Posterior cingulate gyrus (tissue), 11 donors: ENCODE results near the gene SPAG7.

Source experiments
- DNase-seq, 10 donors: peaks; one replicate each; pipeline versions ENCODE4 v3.0.0 to v3.0.0-alpha.2; 2020 to 2021; ENCODE audit warnings: mixed read lengths in 3 of 10
- intact Hi-C: fragments of 100-400 bp; cut with DNase I; formaldehyde crosslinking; loops from one replicate; pipeline ENCODE4 v1.15.1; 2023

SPAG7 gene

DNA sequence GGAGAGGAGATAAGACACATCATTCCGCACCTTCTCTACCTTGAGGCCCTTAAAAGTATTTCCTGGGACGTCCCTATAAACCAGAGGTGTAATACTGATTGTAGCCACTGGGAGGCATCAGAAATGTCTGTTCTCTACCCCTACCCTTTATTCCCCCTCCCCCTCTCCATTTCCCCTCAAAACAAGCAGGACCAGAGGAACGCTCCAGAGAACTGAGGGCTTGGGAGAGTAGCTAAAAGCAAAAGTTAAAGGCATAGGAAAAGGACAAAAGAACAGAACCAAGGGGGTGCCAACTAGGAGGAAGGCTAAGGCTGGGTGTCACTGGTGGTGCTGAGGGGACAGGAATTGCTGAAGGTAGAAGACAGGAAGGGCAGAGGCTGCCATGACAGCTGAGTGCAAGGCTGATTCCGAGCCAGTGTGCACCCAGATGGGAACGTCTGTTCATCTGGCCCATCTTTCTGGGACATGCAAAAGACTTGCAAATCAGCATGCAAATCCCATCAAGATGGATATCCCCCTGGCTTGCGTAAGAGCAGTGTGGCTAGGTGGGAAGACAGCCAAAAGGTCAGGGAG is 13.1 kb upstream of the SPAG7 start:
- intact Hi-C loops = loop anchor here (5.0 kb wide), 1 partner anchor 82 kb away; no protein-coding TSS in a partner anchor
- DNase-seq = peak in 1 of 10 donors; percentile 55

DNA sequence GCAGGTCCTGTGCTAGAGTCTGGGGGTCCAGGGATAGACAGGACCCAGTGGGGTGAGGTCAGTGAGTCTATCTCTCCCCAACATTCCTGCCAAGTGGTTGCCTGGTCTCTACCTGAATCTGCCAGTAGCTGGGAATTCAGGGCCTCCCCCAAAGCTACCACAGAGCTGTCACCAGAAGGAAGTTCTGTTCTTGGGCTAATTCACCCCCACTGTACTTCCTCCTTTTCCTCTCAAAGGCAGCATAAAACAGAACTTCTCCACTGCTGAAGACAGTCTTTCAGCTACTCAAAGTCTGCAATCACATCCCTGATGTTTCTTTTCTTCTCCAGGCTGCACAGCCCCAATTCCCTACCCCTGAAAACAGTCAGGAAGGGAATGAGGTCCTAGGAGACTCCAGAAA is 11.1 kb upstream of the SPAG7 start:
- intact Hi-C loops = no loop called here
- DNase-seq = peak in 1 of 10 donors; percentile 2

DNA sequence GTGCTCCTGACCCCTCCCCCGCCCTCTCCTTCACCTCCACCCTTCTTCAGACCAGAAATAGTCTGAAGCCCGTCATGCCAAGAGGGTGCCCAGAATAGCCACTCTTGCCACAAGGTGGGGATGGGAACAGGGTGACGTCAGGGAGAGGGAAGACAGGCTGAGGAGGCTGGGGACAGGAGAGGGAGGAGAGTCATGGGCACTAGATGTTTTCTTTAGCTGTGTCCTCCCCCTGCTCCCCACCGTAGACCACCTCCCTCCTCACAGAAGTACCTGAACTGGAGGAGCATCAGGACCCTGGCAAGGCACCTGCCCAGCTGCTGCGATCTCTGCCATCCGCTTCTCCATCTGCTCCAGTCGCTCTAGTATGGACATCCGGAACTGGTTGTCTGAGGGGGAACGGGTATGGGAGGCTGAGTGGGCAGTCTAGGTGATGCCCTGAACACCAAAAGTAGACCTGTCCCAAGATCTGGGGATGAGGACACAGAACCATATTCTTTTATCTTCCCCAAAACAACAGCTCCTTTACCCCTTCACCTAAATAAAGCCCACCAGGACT is 6.6 kb upstream of the SPAG7 start:
- peak in 1 of 10 donors; percentile 81 for DNase-seq

DNA sequence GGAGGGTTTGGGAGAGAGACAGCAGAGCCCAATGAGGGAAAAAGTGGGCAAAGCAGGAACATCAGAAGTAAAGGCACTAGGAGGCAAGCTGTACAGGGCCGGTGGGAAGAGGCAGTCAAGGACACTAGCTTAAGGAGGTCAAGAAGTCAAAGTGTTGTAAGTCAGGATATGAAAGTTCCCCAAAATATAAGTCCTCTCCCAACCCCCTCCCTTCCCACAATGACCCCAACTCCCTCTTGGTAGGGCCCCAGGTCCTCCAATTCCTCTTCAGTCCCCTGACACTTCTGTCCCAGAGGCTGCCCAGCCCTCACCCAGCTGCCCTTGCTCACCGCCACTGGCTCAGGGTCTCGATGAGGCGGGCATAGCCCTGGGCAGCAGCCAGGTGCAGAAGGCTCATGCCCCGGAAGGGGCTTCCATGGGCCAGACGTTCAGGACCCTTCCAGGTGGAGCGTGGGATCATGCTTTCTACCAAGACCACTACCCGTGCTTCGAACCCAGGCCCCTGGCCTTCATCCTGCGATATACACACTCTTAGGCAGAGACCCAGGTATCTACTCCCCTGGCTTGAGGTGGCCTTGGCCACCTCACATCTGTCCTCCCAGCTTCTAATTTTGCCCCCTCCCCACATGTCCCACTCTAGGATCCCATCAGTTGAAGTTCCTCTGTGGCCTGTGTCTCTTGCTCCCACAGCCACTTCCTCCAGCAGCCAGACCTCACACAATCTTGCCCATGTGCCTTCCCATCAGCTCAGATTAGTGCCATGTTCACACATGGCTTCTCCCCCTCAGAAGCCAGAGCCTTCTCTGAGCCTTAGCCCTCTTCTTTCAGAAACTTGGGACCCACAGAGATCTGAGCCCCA is 5.9 kb upstream of the SPAG7 start:
- intact Hi-C loops = no loop called here
- DNase-seq = peak in 1 of 10 donors; percentile 62

More for the DNA sequence above, 6.6 kb upstream of the SPAG7 start:
- intact Hi-C loops = no loop called here

DNA sequence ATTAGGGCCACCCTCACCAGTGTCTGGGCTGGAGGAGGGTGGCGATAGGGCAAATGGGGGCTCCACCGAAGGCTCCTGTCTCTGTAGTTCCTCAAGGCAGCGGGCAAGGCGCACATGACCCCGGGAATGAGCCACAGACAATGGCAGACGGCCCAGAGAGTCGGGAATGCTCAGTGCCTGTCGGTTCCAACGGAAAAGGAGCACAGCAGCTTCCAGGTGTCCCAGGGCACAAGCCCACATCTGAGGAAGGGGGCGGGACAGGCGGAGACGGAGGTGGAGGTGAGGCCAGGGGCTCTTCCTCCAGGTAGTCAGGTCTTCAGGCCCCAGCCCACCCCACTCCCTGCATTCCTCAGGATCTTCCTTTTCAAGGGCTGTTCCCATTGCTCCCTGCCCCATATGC is 5.1 kb upstream of the SPAG7 start:
- DNase-seq = peak in 1 of 10 donors; percentile 65
- intact Hi-C loops = no loop called here

DNA sequence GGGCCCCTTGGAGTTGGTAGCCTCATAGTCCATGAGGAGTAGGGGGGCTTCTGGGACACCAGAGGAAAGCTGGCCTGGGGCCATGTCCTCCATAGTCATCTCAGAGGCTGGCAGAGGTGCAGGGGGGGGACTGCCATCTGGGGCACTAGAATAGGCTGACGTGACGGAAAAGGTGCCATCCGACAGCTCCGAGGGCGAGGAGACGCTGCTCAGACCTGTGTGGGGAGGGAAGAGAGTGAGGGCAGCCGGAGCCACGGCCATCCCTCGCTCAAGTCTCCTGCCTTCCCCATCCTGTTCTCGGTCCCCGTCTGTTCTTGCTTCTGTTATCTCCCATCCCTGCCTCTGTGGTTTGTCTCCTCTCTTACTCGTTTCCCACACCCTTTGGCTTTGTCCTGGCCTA is 4.7 kb upstream of the SPAG7 start:
- DNase-seq = peak in 1 of 10 donors; percentile 50
- intact Hi-C loops = no loop called here

DNA sequence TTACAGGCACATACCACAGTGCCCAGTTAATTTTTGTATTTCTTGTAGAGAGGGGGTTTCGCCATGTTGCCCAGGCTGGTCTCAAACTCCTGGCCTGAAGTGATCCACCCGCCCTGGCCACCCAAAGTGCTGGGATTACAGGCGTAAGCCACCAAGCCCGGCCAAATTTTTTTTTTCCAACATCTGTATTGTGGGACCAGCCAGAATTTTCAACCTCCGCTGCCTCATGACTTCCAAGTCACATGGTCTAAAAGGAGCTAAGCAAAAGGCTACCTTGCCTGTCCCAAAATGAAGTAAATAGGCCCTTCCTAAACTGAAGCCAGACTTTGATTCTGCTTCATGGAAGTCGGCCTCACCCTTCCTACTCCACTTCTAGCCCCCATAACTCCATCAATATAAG is 4.2 kb upstream of the SPAG7 start:
- intact Hi-C loops = no loop called here
- DNase-seq = peak in 1 of 10 donors; percentile 71

DNA sequence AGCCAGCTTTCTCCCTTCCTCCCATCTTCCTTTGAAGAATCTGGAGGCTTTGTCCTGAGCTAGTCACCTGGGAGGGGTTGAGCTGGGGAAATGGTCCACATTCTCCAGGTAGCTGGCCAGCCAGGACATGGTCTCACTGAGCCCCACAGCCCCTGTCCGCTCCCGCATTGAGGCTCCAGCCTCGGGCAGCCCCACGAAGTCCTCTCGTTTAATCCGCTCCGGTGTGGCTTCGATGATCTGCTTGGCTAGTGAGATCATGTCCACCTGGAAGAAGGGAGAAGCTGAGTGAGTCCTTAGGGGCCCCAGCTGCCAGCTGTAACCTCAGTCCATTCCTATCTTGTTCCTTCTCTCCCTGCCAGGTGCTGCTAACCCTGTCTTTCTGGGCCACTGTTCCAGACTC is 2.7 kb upstream of the SPAG7 start:
- DNase-seq = peak in 1 of 10 donors; percentile 49
- intact Hi-C loops = no loop called here

DNA sequence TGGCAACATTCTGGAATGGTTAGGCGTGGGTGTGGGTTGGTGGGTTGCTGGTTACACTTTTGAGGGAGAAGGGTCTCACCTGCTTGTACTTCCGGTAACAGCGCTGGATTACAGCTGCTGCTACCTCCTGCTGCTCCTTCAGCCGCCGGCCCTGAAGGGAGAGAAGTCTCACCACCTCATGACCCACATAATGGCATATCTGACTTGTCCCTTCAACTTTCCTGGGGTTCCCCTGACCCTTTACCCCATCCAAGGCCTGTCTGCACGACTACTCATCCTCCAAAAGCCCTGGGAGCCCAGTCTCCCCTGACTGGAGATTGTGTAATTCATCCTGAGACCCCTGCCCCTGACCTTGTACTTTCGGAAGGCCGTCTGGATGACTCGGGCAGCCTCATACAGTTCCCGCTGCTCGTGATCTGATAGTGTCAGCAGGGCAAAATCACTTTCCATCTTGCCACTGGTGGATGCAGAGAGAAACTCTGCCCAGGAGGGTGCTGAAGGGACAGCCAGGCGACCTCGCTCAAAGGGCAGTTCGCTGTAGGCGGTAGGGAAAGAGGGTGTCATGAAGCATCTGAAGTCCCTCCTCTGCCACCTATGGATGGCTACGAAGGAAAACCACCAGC is 2.0 kb upstream of the SPAG7 start:
- DNase-seq = peak in 1 of 10 donors; percentile 52
- intact Hi-C loops = loop anchor here (10.0 kb wide), 1 partner anchor 65 kb away; the partner anchor contains the start of gene CHRNE

DNA sequence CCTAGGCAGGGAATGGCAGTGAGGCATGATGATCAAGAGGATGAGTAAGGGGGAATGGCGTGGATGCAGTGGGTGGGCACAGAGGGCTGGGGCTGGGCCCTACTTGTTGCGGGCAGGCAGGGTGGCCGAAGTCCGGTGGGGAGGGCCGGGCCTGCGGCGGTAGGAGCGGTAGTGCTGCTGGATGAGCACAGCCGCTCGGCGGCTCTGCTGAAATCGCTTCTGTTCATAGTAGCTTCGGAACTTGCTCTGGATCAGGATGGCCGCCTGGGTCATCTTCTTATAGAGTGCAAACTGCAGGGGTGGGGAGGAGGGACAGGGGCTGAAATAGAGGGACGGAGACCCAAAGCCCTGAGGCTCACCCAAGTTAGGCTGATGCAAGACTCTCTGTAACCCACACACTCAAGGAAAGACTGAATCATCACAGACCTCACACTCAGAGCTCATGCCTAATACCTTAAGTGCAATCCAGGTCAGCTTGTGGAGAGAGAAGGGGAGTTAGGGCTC is 1.5 kb upstream of the SPAG7 start:
- intact Hi-C loops = loop anchor here (10.0 kb wide), 1 partner anchor 64 kb away; the partner anchor contains the start of gene CHRNE
- DNase-seq = peak in 2 of 10 donors; percentile 81 to 88

DNA sequence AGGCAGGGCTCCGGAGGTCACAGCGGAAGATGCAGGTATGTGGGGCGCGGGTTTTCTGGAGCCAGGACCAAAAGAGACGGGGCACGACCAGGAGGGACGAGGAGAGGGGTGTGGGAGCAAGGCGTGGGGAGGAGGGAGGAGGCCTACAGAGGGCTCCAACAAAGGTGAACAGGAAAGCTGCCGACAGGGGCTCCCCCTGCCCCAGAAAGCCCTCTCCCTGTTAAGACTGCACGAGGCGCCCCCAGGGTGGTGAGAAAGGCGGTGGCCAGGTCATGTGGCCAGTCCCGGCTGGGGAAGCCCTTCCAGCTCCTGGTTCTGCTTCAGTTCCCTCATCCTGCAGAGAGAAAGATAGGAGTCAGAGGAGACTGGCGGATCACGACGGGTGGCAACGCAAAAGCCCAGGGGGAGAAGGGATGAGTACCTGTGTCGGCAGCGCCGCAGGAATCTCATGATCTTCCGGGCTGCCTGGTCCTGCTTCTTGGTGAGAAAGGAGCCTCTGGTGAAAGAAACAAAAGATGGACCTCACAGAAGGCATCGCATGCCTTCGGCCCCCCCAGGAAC is 949 bp upstream of the SPAG7 start:
- DNase-seq = peak in 3 of 10 donors; percentile 29 to 77 (median 68)
- intact Hi-C loops = loop anchor here (10.0 kb wide), 1 partner anchor 64 kb away; the partner anchor contains the start of gene CHRNE

DNA sequence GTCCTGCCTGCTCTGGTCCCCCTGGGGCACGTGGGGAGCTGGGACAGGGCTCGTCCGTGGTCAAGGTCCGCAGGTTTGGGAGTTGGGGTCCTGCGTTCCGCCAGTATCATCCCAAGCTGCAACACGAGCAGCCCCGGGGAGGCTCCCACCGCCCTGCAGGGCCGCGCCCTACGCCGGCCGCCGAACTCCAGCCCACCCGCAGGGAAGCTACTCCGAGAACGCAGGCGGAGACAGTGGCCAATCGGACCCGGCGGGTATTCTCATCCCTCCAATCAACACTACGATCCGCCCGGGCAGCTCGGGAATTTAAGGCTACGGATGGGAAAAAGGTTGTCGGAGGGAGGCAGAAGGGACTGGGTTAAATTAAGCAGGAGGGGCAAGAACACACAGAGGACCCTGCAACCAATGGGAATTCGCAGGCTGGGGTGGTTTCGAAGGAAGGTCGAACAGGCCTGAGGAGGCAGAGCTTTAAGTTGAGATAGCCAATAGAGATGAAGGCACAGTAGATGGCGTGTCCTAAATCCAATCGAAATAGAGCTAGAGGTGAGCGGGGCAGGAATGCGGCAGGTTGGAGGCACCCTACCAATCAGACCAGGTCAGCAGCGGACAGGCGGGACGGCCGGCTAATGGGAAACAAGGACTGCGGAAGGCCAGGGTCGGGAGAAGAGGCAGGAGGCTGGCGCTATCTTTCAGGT is 626 bp downstream of the SPAG7 start:
- intact Hi-C loops = loop anchor here (1.0 to 10.0 kb wide), 4 partner anchors 19 to 62 kb away; partner anchors contain the start of genes CHRNE, INCA1, KIF1C and PFN1
- DNase-seq = peak; percentile 96 to 100 (median 99)

DNA sequence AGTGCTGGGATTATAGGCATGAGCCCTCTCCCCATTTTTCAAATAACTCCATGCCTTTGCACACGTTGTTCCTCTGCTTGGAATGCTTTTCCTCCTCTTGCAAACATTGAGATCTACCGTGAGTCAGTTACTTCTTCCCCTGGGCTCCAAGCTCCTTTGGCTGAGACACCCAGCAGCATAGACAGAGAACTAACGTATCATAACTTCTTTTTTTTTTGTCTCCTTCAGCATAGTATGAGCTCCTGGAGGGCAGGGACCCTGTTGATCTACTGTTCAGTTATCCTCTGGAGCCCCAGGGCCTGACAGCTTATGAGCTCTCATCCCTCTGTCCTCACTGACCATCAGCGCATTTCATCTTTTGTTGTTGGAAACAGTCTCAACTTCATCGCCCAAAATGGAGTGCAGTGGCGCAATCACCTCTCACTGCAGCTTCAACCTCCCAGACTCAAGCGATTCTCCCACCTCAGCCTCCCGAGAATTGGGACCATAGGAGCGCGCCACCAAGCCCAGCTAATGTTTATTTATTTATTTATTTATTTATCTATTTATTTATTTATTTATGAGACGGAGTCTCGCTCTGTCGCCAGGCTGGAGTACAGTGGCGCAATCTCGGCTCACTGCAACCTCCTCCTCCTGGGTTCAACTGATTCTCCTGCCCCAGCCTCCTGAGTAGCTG is 2.2 kb downstream of the SPAG7 start:
- intact Hi-C loops = loop anchor here (10.0 kb wide), 1 partner anchor 61 kb away; the partner anchor contains the start of gene CHRNE
- DNase-seq = peak in 2 of 10 donors; percentile 51 to 60

DNA sequence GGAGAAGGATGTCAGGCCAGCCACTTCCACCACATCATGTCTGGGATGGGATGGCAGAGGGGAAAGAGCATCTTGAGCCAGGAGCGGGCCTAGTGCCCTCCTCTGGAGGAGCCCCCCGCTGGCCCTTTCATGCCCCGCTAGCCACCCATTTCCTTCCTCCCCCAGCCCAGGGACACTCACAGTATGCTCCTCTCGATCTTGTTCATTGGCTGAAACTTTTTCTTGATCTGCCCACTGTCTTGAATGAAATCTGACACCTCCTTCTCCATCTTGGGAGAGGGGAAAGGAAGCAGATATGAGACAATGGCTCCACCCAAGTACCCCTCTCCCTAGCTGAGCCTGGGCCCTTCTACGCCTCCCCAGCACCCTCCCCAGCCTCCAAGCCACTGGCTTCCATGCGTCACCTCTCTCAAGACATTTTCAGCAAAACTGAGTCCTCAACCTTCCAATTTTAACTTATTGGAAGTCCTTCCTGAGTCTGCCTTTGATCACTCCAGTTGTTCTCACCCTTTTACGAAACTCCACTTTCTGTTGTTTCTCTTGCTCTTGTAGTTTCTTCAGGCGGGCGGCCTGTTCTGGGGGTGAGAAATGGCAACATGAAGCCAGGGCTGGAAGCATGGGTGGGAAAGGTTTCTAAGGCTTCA is 7.2 kb downstream of the SPAG7 start:
- DNase-seq = peak in 1 of 10 donors; percentile 9
- intact Hi-C loops = loop anchor here (10.0 kb wide), 1 partner anchor 56 kb away; the partner anchor contains the start of gene CHRNE

DNA sequence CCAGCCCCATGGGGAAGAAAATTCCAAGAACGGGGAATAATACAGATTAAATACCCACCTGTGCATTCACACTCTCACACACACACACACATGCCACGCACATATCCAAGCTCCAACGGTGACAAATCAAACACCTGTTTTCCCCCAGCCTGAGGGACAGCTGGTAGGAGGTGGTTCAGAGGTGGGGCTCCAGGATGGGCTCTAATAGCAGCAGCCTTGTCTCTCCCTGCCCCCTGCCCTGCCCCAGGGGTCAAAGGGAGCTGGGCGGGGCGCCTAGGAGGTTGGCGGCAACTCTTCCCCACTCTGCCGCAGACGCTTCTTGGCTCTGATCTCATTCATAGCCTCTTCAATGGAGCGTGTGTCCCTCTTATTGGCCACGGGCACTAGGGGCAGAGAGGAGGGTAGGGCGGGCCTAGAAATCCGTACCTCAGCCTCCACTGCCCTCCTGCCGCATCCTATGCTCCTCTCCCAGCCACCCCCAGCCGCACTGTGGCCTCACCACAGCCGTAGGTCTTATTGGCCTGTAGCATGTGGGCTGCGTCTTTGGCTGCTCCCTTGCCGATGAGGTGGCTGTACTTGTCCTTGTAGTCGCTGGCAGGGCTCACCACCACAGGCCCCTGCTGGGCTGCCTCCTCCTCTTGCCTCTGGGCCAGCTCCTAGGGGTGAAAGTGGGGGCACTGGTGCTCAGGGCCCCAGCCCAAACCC is 8.2 kb downstream of the SPAG7 start:
- intact Hi-C loops = no loop called here
- peak in 1 of 10 donors; percentile 39 for DNase-seq

DNA sequence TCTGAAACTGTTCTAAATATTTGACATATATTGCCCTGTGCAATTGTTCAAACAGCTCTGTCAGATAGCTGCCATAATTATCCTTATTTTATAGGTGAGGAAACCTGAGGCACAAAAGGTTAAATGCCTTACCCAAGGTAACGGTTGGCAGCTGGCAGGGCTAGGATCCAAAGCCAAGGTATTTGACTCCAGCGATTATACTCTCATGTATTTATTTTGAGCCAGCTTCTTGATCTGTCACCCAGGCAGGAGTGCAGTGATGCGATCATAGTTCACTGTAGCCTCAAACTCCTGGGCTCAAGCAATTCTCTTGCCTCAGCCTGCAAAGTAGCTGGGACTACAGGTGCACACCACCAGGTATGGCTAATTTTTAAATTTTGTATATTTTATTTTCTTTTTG is 9.5 kb downstream of the SPAG7 start:
- DNase-seq = no peak
- intact Hi-C loops = no loop called here

DNA sequence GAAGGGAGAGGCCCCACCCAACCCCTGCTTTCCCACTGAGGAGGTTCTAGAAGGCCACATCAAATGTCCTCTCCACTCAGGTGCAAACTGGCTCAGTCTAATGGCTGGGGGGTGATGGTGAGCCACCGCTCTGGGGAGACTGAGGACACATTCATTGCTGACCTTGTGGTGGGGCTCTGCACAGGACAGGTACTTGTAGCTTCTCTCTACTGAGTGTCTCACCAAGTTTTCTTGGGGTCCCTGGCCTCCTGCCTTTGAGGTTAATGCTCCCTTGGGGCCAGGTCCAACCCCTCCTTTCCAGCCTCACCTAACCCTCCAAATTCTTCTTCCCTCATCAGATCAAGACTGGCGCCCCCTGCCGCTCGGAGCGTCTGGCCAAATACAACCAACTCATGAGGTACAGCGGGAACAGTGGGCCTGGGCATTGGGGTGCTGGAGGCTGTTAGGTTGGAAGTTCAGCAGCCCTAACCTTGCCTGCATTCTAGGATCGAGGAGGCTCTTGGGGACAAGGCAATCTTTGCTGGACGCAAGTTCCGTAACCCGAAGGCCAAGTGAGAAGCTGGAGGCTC is 11.0 kb downstream of the SPAG7 start:
- DNase-seq = peak in 2 of 10 donors; percentile 51 to 58

More for the DNA sequence above, 11.0 kb downstream of the SPAG7 start:
- intact Hi-C loops = no loop called here
